DOHH2 (cell line): ENCODE measurements around the gene RNF144A.

ENCODE experiments used
- EZH2phosphoT487 ChIP-seq: fragments of 200-600 bp; sonication (generic); IDR thresholded peaks from 2 replicates; pipeline ENCODE4 v1.6.1; 2017; ENCODE audit warnings: borderline replicate concordance, mild to moderate bottlenecking, antibody characterized with exemption, low read length, moderate library complexity, mixed read lengths
- TF ChIP-seq, protein P1 (sequence below): fragments of 200-600 bp; sonication (generic); IDR thresholded peaks from one replicate; pipeline ENCODE4 v1.5.1; 2014; ENCODE audit warnings: antibody characterized with exemption, mild to moderate bottlenecking, low read depth, low read length; ENCODE audit not compliant: poor library complexity, severe bottlenecking

DNA sequence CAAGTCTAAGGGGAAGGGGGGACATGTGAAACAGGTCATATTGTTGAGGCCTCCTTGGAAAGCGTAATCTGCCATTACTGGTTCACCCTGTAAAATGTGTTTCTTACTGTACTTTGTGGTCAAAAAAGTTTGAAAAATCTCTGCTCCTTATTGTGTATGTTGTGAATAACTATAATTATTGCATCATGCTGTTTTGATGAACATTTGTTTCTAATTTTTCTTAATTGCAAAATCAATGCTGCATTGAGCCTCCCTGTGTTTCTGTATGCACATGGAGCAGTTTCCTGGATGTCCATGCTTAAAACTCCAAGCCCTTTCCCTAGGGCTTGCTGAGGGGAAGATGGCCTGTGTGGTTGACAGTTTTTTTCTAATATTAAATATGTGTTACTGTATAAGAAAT lies 158.6 kb downstream of the RNF144A start:
- TF ChIP-seq, protein P1, sequence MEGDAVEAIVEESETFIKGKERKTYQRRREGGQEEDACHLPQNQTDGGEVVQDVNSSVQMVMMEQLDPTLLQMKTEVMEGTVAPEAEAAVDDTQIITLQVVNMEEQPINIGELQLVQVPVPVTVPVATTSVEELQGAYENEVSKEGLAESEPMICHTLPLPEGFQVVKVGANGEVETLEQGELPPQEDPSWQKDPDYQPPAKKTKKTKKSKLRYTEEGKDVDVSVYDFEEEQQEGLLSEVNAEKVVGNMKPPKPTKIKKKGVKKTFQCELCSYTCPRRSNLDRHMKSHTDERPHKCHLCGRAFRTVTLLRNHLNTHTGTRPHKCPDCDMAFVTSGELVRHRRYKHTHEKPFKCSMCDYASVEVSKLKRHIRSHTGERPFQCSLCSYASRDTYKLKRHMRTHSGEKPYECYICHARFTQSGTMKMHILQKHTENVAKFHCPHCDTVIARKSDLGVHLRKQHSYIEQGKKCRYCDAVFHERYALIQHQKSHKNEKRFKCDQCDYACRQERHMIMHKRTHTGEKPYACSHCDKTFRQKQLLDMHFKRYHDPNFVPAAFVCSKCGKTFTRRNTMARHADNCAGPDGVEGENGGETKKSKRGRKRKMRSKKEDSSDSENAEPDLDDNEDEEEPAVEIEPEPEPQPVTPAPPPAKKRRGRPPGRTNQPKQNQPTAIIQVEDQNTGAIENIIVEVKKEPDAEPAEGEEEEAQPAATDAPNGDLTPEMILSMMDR = no peak
- no peak for TF ChIP-seq EZH2phosphoT487
